Upper lobe of right lung (tissue), 1 donor: Measurements from ENCODE around the gene PRR14L. TPM values are rescaled to one million over a fixed set of nuclear protein-coding genes. Genes with fewer than 3 reads are reported as not detected.
"Not testable (repeated sequence)": the region's sequence is repeated elsewhere in the genome, so short reads cannot be mapped to it uniquely, and the experiment has no call there.

Experiments
- ATAC-seq: fragments of 200-7000 bp; cut with Tn5 transposase; one replicate; pipeline ENCODE4 v1.9.1; 2020; ENCODE audit warnings: mild to moderate bottlenecking, moderate library complexity
- DNase-seq: peaks from one replicate; pipeline ENCODE4 v3.0.0-alpha.2; 2020
- H3K27ac ChIP-seq: fragments of 200-600 bp; one replicate; pipeline ENCODE4 v1.8.0; 2022
- H3K27me3 ChIP-seq: fragments of 200-600 bp; one replicate; pipeline ENCODE4 v1.8.0; 2022; ENCODE audit warnings: mild to moderate bottlenecking
- H3K36me3 ChIP-seq: fragments of 200-600 bp; one replicate; pipeline ENCODE4 v1.8.0; 2022
- H3K4me1 ChIP-seq: fragments of 200-600 bp; one replicate; pipeline ENCODE4 v1.8.0; 2022
- H3K4me3 ChIP-seq: fragments of 200-600 bp; one replicate; pipeline ENCODE4 v1.8.0; 2022; ENCODE audit warnings: mild to moderate bottlenecking
- H3K9me3 ChIP-seq: fragments of 200-600 bp; one replicate; pipeline ENCODE4 v1.8.0; 2022
- intact Hi-C: fragments of 100-400 bp; cut with DNase I; formaldehyde crosslinking; loops from one replicate; pipeline ENCODE4 v1.11.0; 2022
- total RNA-seq: library from RNA; stranded (reverse); fragmentation: NEBNext Ultra II Directional; extraction: Animal tissue kit (Norgen Biotek cat#: 25700); gene quantifications from one replicate; pipeline ENCODE4 v1.2.1, GENCODE V29; 2021
- TF ChIP-seq, protein P1 (sequence below): fragments of 200-600 bp; IDR thresholded peaks from one replicate; pipeline ENCODE4 v1.8.0; 2022; ENCODE audit warnings: antibody characterized with exemption
- donor health status: DM: no; HTN: yes; CAD: no; lungs with severe emphysema.

PRR14L gene
- total RNA-seq, 1 donor from 2014 or later, result 53.3 TPM

DNA sequence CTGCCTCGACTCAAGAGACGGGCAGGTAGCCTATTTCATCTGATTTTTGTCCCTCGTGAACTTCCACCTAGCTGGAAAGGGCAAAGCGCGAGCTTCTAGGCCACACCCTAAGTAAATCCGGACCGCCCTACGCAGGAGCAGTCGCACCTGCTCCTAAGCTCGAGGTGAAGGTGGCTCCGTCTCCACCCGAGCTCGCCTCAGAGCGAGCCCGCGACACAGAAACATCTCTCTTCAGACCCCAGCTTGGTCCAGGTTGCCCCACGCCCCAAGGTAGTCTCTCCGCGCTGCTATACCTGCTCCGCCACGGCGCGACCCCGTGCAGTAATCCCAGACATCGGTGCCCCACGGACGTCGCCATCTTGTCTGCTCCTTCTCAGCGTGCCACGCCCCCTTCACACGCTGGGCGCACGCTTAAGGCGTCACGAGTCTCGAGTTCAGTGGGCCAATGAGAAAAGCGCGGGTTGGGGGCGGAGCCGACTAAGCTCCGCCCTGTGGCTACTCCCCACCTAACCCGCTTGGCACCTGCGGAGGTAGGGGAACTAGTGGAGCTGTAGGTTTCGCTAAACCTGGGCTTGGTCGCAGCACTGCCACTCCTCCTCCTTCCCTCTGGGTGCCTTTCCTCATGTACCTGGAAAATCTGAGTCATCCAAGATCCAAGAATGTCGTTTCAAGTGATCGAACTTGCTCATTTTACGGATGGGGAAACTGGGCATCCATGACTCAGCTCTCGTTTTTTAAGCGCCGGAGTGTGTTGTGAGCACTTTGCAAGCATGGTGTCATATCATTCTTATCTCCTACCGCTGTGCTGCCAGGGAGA lies 87.9 kb downstream of the PRR14L start, which contains the start of gene PISD:
PISD (minus strand) TSS at position 365 of the 817 bp plus-strand sequence; CDS start at position 358, 7 bp downstream.
- Histone ChIP-seq H3K27ac (peak within 1 kb of the TSS; percentile 82), H3K4me3 (peak within 1 kb of the TSS; percentile 96), H3K27me3 (no peaks in the 10 kb centered on the region), H3K36me3 (no peaks in the 10 kb centered on the region), H3K4me1 (peaks cover 13% of the 10 kb centered on the region), H3K9me3 (no peaks in the 10 kb centered on the region)
- DNase-seq (peak; percentile 98), ATAC-seq (peak; percentile 100)
- intact Hi-C loops, result no loop called here
- TF ChIP-seq, protein P1, sequence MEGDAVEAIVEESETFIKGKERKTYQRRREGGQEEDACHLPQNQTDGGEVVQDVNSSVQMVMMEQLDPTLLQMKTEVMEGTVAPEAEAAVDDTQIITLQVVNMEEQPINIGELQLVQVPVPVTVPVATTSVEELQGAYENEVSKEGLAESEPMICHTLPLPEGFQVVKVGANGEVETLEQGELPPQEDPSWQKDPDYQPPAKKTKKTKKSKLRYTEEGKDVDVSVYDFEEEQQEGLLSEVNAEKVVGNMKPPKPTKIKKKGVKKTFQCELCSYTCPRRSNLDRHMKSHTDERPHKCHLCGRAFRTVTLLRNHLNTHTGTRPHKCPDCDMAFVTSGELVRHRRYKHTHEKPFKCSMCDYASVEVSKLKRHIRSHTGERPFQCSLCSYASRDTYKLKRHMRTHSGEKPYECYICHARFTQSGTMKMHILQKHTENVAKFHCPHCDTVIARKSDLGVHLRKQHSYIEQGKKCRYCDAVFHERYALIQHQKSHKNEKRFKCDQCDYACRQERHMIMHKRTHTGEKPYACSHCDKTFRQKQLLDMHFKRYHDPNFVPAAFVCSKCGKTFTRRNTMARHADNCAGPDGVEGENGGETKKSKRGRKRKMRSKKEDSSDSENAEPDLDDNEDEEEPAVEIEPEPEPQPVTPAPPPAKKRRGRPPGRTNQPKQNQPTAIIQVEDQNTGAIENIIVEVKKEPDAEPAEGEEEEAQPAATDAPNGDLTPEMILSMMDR, result no peak

DNA sequence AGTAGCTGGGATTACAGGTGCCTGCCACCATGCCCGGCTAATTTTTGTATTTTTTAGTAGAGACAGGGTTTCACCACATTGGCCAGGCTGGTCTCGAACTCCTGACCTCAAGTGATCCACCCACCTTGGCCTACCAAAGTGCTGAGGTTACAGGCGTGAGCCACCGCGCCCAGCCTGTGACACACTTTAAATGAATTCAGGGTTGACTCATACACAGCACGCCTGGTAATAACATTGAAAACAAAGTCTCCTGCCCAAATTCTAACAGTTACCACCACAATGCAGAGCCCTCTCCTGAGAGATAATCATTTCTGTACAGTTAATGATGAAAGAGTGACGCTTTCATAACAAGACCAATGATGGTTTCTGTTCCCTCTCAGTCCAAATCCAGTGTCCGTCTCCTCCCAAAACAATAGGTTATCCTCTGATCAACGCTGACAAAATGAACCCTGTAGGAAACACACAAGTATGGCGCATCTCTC lies 89.0 kb downstream of the PRR14L start:
- ATAC-seq, H3K27me3 ChIP-seq, H3K27ac ChIP-seq, H3K9me3 ChIP-seq, H3K36me3 ChIP-seq, intact Hi-C loops, DNase-seq: not testable (repeated sequence)
- H3K4me3 ChIP-seq, result peak overlapping the region; percentile 96
- H3K4me1 ChIP-seq, result peaks cover 13% of the 10 kb centered on the region

DNA sequence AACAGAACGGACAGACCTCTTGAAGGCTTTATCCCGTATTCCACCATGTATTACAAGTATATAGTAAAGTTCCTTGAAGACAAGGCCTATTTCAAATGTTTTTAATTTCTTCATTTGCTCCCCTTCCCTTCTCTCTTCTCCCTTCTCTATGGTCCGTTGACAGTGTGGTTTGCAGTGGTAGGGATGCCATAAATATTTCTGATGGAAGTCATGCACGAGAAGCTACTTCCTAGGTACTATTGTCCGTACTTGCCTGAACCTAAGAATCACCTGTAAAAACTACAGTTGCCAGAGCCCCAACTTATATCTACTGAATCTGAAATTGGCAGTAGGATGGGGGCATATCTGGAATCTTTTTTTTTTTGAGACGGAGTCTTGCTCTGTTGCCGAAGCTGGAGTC lies 90.7 kb downstream of the PRR14L start:
- Histone ChIP-seq H3K27ac (no peak overlapping the region), H3K4me3 (no peak overlapping the region), H3K36me3 (no peaks in the 10 kb centered on the region), H3K4me1 (peaks cover 13% of the 10 kb centered on the region), H3K9me3 (no peaks in the 10 kb centered on the region), H3K27me3 (no peaks in the 10 kb centered on the region)
- TF ChIP-seq, protein P1, result no peak
- DNase-seq, result no peak
- no peak for ATAC-seq
- intact Hi-C loops, result no loop called here

DNA sequence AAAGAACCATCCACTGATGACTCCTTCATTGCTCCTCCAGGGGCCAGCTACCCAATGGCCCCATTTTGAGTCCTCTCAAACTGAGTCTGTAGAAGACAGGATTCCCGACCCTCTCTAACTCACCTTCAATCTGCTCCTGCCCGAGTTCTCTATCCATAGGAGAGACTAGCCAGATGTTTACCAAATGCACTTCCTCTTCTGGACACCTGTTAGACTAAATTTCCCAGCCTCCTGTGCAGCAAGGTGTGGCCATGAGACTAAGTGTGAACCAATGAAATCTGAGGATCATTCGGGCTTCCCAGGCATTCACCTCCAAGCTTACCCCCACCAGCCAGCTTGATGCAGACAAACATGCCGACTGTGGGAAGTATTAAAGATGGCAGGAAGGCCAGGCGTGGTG lies 95.5 kb downstream of the PRR14L start:
- no peak overlapping the region for H3K4me3 ChIP-seq
- ATAC-seq (no peak), DNase-seq (no peak)
- H3K27me3 ChIP-seq, result no peaks in the 10 kb centered on the region
- TF ChIP-seq, protein P1, result no peak
- H3K36me3 ChIP-seq, result peaks cover 6% of the 10 kb centered on the region
- peaks cover 3% of the 10 kb centered on the region for H3K4me1 ChIP-seq
- H3K9me3 ChIP-seq, result no peaks in the 10 kb centered on the region
- intact Hi-C loops, result no loop called here
- H3K27ac ChIP-seq, result no peak overlapping the region

DNA sequence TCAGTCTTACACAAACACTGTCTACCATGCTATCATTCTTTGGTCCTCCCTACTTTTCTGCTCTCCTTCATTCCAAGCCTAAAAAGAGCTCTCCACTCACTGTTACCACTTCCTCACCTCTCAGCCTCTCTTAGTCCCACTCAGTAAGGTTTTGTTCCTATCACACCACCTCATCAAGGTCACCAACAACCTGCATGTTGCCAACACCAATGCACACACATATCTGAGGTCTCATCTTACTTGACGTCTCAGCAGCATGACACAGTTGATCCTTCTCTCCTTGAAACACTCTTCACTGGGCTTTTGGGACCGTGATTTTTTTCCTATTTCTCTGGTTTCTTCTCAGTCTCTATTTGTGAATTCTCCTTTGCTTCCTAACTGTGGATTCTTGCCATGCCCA lies 96.0 kb downstream of the PRR14L start:
- TF ChIP-seq, protein P1, result no peak
- no peak for DNase-seq
- Histone ChIP-seq H3K4me1 (peaks cover 3% of the 10 kb centered on the region), H3K27me3 (no peaks in the 10 kb centered on the region), H3K9me3 (no peaks in the 10 kb centered on the region), H3K4me3 (no peak overlapping the region), H3K27ac (no peak overlapping the region), H3K36me3 (peaks cover 11% of the 10 kb centered on the region)
- intact Hi-C loops, result no loop called here
- no peak for ATAC-seq

DNA sequence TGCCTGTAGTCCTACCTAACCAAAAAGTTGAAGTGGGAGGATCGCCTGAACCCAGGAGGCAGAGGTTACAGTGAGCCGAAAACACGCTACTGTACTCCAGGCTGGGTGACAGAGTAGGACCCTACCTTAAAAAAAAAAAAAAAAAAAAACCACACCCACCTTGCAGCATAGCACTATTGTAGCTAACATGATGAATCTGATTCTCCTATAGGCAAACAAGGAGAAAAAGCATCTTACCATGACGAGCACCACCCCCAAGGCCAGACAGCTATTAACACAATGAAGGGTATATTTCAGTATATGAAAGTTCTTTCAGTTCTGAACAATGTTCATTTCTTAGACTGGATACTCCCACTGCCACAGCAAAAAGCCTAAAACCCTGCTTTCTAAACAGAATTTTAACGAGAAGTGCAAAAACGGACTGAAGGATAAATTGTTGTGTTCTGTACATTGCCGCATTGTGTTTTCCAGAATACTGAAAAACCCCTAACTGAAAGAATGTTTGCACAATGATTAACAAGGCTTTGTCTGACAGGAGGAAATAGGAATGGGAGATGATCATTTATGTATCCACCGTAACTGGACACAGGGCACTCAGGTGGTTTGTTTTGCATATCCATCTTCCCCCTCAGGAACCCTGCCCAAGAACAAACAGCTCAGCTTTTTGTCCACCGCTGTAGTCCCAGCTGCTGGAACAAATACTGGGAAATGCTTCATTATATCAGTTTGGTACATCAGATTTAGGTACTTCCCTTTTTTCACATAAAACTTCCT lies 96.8 kb downstream of the PRR14L start:
- Histone ChIP-seq H3K4me3 (no peak overlapping the region), H3K27me3 (no peaks in the 10 kb centered on the region), H3K27ac (no peak overlapping the region), H3K4me1 (peaks cover 3% of the 10 kb centered on the region), H3K9me3 (no peaks in the 10 kb centered on the region), H3K36me3 (peaks cover 16% of the 10 kb centered on the region)
- no peak for ATAC-seq
- TF ChIP-seq, protein P1, result no peak
- DNase-seq, result no peak
- intact Hi-C loops, result no loop called here
